HG03457 (cell line): Measurements from ENCODE around the gene UBASH3A.
A peak's percentile ranks its signal among the peaks of the same experiment; 100 is the strongest.

Experiments used
- ATAC-seq: cut with Tn5 transposase; IDR thresholded peaks from one replicate; pipeline ENCODE4 v1.9.1; 2021; ENCODE audit warnings: moderate number of reproducible peaks; ENCODE audit not compliant: unreplicated experiment

The UBASH3A gene

DNA sequence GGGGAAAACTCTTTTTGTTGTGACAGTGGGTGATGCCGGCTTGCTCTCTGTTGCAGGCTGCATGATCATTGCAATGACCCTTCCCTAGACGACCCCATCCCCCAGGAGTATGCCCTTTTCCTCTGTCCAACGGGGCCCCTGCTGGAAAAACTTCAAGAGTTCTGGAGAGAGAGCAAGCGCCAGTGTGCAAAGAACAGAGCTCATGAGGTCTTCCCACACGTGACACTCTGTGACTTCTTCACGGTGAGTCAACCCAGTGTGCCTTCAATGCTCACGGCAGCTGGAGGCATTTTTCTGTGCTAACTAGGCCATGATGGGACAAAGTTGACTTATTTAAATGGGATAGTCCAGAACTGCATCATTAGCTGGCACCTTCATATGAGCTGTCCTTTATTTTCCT is 5.7 kb downstream of the UBASH3A start:
- no peak for ATAC-seq

- ATAC-seq, result no peak
Observed at GRCh38 chr21:42411197-42411869, 7.6 kb downstream of the UBASH3A start.

GRCh38 chr21:42411891-42412635 is 8.4 kb downstream of the UBASH3A start:
- ATAC-seq, result no peak

DNA sequence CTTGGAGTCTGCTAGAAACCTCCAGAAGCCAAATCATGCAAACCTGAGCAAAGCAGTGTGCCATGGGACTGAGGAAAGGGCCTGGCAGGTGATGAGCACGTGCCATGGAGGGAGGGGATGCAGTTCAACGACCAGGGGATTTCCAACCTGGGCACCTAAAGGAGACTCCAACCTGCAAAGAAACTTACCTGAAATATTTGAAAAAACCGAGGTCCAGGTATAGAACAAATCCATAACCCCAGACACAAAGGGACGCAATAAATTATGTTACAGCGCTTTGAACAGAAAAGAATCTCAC is 8.9 kb downstream of the UBASH3A start:
- ATAC-seq, result no peak

- ATAC-seq, result no peak
Observed at GRCh38 chr21:42413093-42413492, 9.4 kb downstream of the UBASH3A start.

GRCh38 chr21:42413500-42413899 is 9.8 kb downstream of the UBASH3A start:
- no peak for ATAC-seq

- no peak for ATAC-seq
Observed at GRCh38 chr21:42414066-42414465, 10.4 kb downstream of the UBASH3A start.

GRCh38 chr21:42414553-42414927 is 10.8 kb downstream of the UBASH3A start:
- ATAC-seq, result no peak

- peak; percentile 74 for ATAC-seq
Observed at GRCh38 chr21:42414928-42415769, 11.4 kb downstream of the UBASH3A start.

- no peak for ATAC-seq
Observed at GRCh38 chr21:42417533-42417932, 13.8 kb downstream of the UBASH3A start.

- ATAC-seq, result no peak
Observed at GRCh38 chr21:42418886-42419285, 15.2 kb downstream of the UBASH3A start.

- ATAC-seq, result no peak
Observed at GRCh38 chr21:42419845-42420244, 16.1 kb downstream of the UBASH3A start.

GRCh38 chr21:42421018-42421793 is 17.5 kb downstream of the UBASH3A start:
- ATAC-seq, result no peak

GRCh38 chr21:42423197-42423675 is 19.5 kb downstream of the UBASH3A start:
- no peak for ATAC-seq

GRCh38 chr21:42423685-42424084 is 20.0 kb downstream of the UBASH3A start:
- ATAC-seq, result no peak

GRCh38 chr21:42424914-42425541 is 21.3 kb downstream of the UBASH3A start:
- no peak for ATAC-seq

DNA sequence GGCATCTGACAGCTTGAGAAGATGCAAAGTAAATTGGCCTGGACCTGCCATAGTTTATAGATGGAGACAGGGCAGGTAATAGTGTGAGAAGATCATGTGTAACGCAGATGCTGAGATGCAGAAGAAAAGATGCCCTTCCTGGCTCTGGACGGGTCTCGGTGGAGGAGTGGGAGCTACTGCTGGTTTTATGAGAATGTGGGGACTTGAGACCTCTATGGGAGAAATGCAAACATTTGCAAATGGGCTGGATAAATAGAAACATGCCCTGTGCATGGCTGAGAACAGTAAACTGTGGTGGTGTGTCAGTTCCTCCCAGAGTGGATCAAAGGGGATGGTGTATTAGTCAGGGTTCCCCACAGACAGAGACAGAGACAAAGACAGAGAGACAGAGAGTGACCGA is 21.9 kb downstream of the UBASH3A start:
- ATAC-seq, result no peak

DNA sequence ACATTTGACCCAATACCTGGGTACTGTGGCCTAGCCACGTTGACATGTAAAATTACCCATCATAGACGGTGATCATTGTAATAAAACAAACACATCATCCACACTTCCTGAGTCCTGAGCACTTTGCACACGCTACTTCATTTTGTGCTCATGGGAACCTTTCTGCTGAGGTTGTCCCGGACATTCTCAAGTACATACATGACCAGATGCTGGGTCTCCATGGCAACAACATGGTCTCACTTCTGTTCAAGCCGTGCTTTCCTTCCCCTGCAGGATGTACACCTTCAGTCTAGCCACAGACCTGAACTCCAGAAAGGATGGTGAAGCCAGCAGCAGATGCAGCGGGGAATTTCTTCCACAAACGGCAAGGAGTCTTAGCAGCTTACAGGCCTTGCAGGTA is 22.7 kb downstream of the UBASH3A start:
- no peak for ATAC-seq

DNA sequence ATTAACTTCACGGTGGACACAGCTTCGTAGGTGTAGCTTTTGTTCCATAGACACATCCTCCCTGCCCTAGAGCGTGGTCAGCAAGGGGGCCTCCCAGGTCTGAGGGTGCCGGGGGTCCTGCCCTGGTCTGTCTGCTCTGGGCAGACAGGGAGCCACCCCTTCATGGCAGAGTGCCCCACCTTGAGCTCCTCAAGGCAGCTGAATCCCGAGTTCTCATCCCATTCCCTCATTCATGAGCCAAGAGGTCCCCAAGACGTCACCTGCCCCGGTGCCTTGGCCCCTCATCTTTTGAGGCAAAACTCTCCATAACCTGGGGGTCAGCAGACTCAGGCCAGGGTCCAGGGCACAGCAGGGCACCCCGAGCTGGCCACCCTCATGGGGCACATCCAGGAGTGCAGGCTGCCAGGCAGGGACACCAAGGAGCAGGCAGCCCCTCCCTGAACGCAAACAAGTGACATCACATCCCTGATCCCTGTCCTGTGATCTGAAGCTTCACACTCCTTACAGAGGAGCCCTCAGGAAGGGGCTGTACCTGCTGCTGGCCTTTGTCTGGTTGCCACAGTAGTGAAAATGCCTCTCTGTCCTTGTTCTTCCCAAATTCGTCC is 23.3 kb downstream of the UBASH3A start:
- ATAC-seq, result no peak

- no peak for ATAC-seq
Observed at GRCh38 chr21:42427809-42428419, 24.2 kb downstream of the UBASH3A start.
